ENCODE results near the gene MCM7. TPM values are rescaled to one million over a fixed set of nuclear protein-coding genes. Genes with fewer than 3 reads are reported as not detected.

Gene MCM7
- total RNA-seq, 4 donors from 2014 or later, result 31.8 to 67.3 (median 63.1) TPM

Small RNA genes within 50 kb of the gene (small RNA-seq; reads per million reads assigned to genes)
- gene MIR106B (18.0 to 31.4 (median 24.1) reads per million in 4 donors), gene MIR25 (486 to 753 (median 711) reads per million in 4 donors), gene MIR93 (74.9 to 172 (median 166) reads per million in 4 donors)

Other genes starting within 250 kb of the MCM7 start
- gene OR2AE1, start 224.4 kb downstream of the MCM7 start, total RNA-seq, result under 1 TPM in 2 of 4 donors, not detected in 2; 0.30 to 0.57 TPM
- gene TRIM4, start 181.9 kb downstream of the MCM7 start, total RNA-seq, result 10 to 100 TPM; 18.3 to 35.7 (median 22.7) TPM
- under 1 TPM in 1 of 4 donors, not detected in 3; 0.26 TPM for gene GJC3, start 171.8 kb downstream of the MCM7 start, total RNA-seq
- gene AZGP1, start 125.4 kb downstream of the MCM7 start, total RNA-seq, result 10 to 100 TPM in 1 of 4 donors, 1 to 10 TPM in 1, under 1 TPM in 2; 0.19 to 99.9 (median 1.3) TPM
- 10 to 100 TPM; 18.3 to 38.3 (median 21.9) TPM for gene ZKSCAN1, start 85.8 kb downstream of the MCM7 start, total RNA-seq
- gene ZSCAN21, start 51.6 kb downstream of the MCM7 start, total RNA-seq, result 10 to 100 TPM in 1 of 4 donors, 1 to 10 TPM in 3; 3.7 to 12.0 (median 8.0) TPM
- 10 to 100 TPM; 10.5 to 22.3 (median 12.2) TPM for gene ZNF3, start 19.7 kb downstream of the MCM7 start, total RNA-seq
- gene COPS6, start 12.4 kb downstream of the MCM7 start, total RNA-seq, result 10 to 100 TPM; 50.6 to 68.0 (median 62.2) TPM
- gene AP4M1, start 246 bp upstream of the MCM7 start, total RNA-seq, result 10 to 100 TPM in 2 of 4 donors, 1 to 10 TPM in 2; 8.1 to 26.1 (median 9.9) TPM
- gene TAF6, start 18.0 kb upstream of the MCM7 start, total RNA-seq, result 10 to 100 TPM; 24.4 to 40.6 (median 30.5) TPM
- gene CNPY4, start 18.2 kb upstream of the MCM7 start, total RNA-seq, result 1 to 10 TPM in 3 of 4 donors, under 1 TPM in 1; 0.87 to 5.3 (median 3.1) TPM
- 1 to 10 TPM; 2.1 to 6.7 (median 2.9) TPM for gene MBLAC1, start 25.6 kb upstream of the MCM7 start, total RNA-seq
- gene LAMTOR4, start 47.5 kb upstream of the MCM7 start, total RNA-seq, result 100 to 1,000 TPM in 1 of 4 donors, 10 to 100 TPM in 3; 71.8 to 138 (median 86.7) TPM
- gene TRAPPC14, start 57.3 kb upstream of the MCM7 start, total RNA-seq, result 10 to 100 TPM in 3 of 4 donors, 1 to 10 TPM in 1; 9.3 to 20.2 (median 13.1) TPM
- gene GAL3ST4, start 67.2 kb upstream of the MCM7 start, total RNA-seq, result 1 to 10 TPM; 2.5 to 7.5 (median 5.3) TPM
- 1 to 10 TPM in 1 of 4 donors, under 1 TPM in 2, not detected in 1; 0.57 to 1.4 (median 0.83) TPM for gene GPC2, start 76.0 kb upstream of the MCM7 start, total RNA-seq
- under 1 TPM in 2 of 4 donors, not detected in 2; 0.40 to 0.95 TPM for gene STAG3, start 76.5 kb upstream of the MCM7 start, total RNA-seq
- gene PVRIG, start 118.6 kb upstream of the MCM7 start, total RNA-seq, result under 1 TPM; 0.26 to 0.99 (median 0.67) TPM
- not detected for gene SPDYE3, start 206.3 kb upstream of the MCM7 start, total RNA-seq